ENCODE measurements around the gene ZNF579.

GRCh38 chr19:55542292-55542855, 38.3 kb downstream of the ZNF579 start:
- TF ChIP-seq, protein P1, sequence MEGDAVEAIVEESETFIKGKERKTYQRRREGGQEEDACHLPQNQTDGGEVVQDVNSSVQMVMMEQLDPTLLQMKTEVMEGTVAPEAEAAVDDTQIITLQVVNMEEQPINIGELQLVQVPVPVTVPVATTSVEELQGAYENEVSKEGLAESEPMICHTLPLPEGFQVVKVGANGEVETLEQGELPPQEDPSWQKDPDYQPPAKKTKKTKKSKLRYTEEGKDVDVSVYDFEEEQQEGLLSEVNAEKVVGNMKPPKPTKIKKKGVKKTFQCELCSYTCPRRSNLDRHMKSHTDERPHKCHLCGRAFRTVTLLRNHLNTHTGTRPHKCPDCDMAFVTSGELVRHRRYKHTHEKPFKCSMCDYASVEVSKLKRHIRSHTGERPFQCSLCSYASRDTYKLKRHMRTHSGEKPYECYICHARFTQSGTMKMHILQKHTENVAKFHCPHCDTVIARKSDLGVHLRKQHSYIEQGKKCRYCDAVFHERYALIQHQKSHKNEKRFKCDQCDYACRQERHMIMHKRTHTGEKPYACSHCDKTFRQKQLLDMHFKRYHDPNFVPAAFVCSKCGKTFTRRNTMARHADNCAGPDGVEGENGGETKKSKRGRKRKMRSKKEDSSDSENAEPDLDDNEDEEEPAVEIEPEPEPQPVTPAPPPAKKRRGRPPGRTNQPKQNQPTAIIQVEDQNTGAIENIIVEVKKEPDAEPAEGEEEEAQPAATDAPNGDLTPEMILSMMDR (IDR thresholded peaks at IDR 0.05) = no peak
- TF ChIP-seq EP300 (IDR thresholded peaks at IDR 0.05) = no peak
- TF ChIP-seq POLR2A (IDR thresholded peaks at IDR 0.05) = no peak
- TF ChIP-seq POLR2AphosphoS5 (IDR thresholded peaks at IDR 0.05) = no peak

Measured in stomach (tissue), 4 donors.